GM23338 (cell line): ENCODE results near the gene GPR149.

Experiments used
- CREB1 ChIP-seq: fragments of 250-450 bp; sonication (Bioruptor Pico); IDR thresholded peaks from 2 replicates; pipeline ENCODE4 v1.5.0; 2020; ENCODE audit warnings: low read depth, mild to moderate bottlenecking, moderate library complexity
- EZH2 ChIP-seq: fragments of 200-600 bp; sonication (generic); IDR thresholded peaks from one replicate; pipeline ENCODE4 v1.8.0; 2017; ENCODE audit warnings: antibody characterized with exemption, mild to moderate bottlenecking, low read depth; ENCODE audit not compliant: unreplicated experiment
- EZH2phosphoT487 ChIP-seq: fragments of 200-600 bp; sonication (generic); IDR thresholded peaks from one replicate; pipeline ENCODE4 v1.8.1; 2018; ENCODE audit warnings: antibody characterized with exemption; ENCODE audit not compliant: unreplicated experiment
- NANOG ChIP-seq: IDR thresholded peaks from 2 replicates; pipeline ENCODE4 v1.6.1; 2016; ENCODE audit warnings: antibody characterized with exemption, borderline replicate concordance
- POLR2AphosphoS5 ChIP-seq: IDR thresholded peaks from 2 replicates; pipeline ENCODE4 v1.6.1; 2016; ENCODE audit warnings: antibody characterized with exemption, low read depth
- REST ChIP-seq: IDR thresholded peaks from one replicate; pipeline ENCODE4 v1.6.1; 2018; ENCODE audit warnings: antibody characterized with exemption; ENCODE audit not compliant: unreplicated experiment
- ZNF114 ChIP-seq: fragments of 250-450 bp; sonication (Bioruptor Pico); IDR thresholded peaks from 2 replicates; pipeline ENCODE4 v1.5.0; 2020; ENCODE audit warnings: mild to moderate bottlenecking, moderate library complexity
- TF ChIP-seq, protein P1 (sequence below), 2 experiments: fragments of 200-600 bp in 1 of 2; sonication (generic) in 1 of 2; conservative IDR thresholded peaks; 2 replicates each; pipeline versions ENCODE4 v1.5.1 to v1.6.1; 2016 to 2017; ENCODE audit warnings: antibody characterized with exemption in 2 of 2, low read depth in 2 of 2, mild to moderate bottlenecking in 2 of 2, moderate library complexity in 1 of 2
- TF ChIP-seq, protein P2 (sequence below): IDR thresholded peaks from 2 replicates; pipeline ENCODE4 v1.6.1; 2016; ENCODE audit warnings: antibody characterized with exemption

DNA sequence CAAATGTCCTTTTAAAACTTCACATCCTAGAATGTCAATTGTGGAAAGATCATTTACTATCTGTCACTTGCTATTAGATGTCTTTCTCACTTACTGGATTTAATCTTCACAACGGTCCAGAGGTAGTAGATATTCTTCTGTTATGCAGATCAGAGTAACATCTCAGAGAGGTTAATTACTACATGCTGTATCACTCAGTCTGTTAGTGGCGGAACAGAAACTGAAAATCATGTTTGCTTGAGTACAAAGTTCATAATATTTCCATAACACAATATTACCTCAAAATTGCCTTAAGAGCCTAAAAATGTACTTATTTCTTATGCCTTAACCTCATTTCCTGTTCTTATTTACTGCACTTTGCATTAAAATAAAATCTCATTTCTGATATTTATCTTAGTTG is 28.6 kb upstream of the GPR149 start:
- TF ChIP-seq POLR2AphosphoS5 (no peak), REST (no peak), EZH2 (no peak), EZH2phosphoT487 (no peak), NANOG (no peak), CREB1 (CRISPR knock-in tag) (no peak), ZNF114 (CRISPR knock-in tag) (no peak)
- TF ChIP-seq, protein P1, sequence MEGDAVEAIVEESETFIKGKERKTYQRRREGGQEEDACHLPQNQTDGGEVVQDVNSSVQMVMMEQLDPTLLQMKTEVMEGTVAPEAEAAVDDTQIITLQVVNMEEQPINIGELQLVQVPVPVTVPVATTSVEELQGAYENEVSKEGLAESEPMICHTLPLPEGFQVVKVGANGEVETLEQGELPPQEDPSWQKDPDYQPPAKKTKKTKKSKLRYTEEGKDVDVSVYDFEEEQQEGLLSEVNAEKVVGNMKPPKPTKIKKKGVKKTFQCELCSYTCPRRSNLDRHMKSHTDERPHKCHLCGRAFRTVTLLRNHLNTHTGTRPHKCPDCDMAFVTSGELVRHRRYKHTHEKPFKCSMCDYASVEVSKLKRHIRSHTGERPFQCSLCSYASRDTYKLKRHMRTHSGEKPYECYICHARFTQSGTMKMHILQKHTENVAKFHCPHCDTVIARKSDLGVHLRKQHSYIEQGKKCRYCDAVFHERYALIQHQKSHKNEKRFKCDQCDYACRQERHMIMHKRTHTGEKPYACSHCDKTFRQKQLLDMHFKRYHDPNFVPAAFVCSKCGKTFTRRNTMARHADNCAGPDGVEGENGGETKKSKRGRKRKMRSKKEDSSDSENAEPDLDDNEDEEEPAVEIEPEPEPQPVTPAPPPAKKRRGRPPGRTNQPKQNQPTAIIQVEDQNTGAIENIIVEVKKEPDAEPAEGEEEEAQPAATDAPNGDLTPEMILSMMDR (conservative IDR thresholded peaks at IDR 0.05; ENCODE audit: low read depth in 2 of 2) = no peak
- TF ChIP-seq, protein P2, sequence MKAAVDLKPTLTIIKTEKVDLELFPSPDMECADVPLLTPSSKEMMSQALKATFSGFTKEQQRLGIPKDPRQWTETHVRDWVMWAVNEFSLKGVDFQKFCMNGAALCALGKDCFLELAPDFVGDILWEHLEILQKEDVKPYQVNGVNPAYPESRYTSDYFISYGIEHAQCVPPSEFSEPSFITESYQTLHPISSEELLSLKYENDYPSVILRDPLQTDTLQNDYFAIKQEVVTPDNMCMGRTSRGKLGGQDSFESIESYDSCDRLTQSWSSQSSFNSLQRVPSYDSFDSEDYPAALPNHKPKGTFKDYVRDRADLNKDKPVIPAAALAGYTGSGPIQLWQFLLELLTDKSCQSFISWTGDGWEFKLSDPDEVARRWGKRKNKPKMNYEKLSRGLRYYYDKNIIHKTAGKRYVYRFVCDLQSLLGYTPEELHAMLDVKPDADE = no peak
